ENCODE data around the gene SAMD9. TPM values are rescaled to one million over a fixed set of nuclear protein-coding genes. Genes with fewer than 3 reads are reported as not detected.

Gene SAMD9
- total RNA-seq, 2 experiments from 2014 or later = 6.1 to 7.6 TPM

GRCh38 chr7:93051660-93052059, 66.1 kb downstream of the SAMD9 start:
- no peak for DNase-seq (ENCODE audit: low spot score)
- Histone ChIP-seq H3K36me3 (ENCODE audit: insufficient read depth, low read length) (no peaks in the 10 kb centered on the region), H3K4me2 (ENCODE audit: low read length) (no peak overlapping the region), H4K20me1 (ENCODE audit: insufficient read depth, low read length) (no peaks in the 10 kb centered on the region), H3K9me3 (ENCODE audit: low read length) (no peaks in the 10 kb centered on the region), H3K4me1 (ENCODE audit: insufficient read depth, low read length, poor library complexity, severe bottlenecking) (no peaks in the 10 kb centered on the region), H3K9me2 (ENCODE audit: insufficient read depth, low read length) (no peaks in the 10 kb centered on the region), H3K79me2 (ENCODE audit: insufficient read depth, low read depth, low read length) (no peaks in the 10 kb centered on the region), H2AFZ (ENCODE audit: low read length) (no peak overlapping the region), H3K4me3 (ENCODE audit: low read depth, low read length, poor library complexity, severe bottlenecking) (no peak overlapping the region), H3K27ac (ENCODE audit: low read depth, low read length, poor library complexity, severe bottlenecking) (no peak overlapping the region)
- intact Hi-C loops (cut with micrococcal nuclease; ENCODE audit: unreplicated experiment) = loop anchor here (10.0 kb wide), 2 partner anchors 217 to 587 kb away; partner anchors contain the start of gene CDK6
- ChIA-PET CTCF (ENCODE audit: unreplicated experiment) (no interaction called here), POLR2A (interaction anchor here (0.8 kb wide), 1 partner anchor 136 kb away, joined by 3 read pairs; no protein-coding TSS in a partner anchor)
- BruUV-seq (replicated peaks) = no TSS peak
- TF ChIP-seq CTCF (conservative IDR thresholded peaks at IDR 0.05; ENCODE audit: low read length) (no peak), EZH2phosphoT487 (IDR thresholded peaks at IDR 0.05; ENCODE audit: borderline replicate concordance, low read depth, low read length) (no peak)

Other genes starting within 250 kb of the SAMD9 start
- 6.6 and 10.8 TPM in 2 replicates for gene SAMD9L, start 30.4 kb upstream of the SAMD9 start, total RNA-seq (2014; rRNA removed; shearing (Covaris generic))
- 4.6 and 5.4 TPM in 2 replicates for gene SAMD9L, start 30.4 kb upstream of the SAMD9 start, total RNA-seq (2022)
- gene HEPACAM2, start 108.5 kb upstream of the SAMD9 start, total RNA-seq (2014; rRNA removed; shearing (Covaris generic)) = not detected in 2 replicates
- gene HEPACAM2, start 108.5 kb upstream of the SAMD9 start, total RNA-seq (2022) = not detected in 2 replicates
- 14.9 and 17.9 TPM in 2 replicates for gene VPS50, start 114.4 kb upstream of the SAMD9 start, total RNA-seq (2014; rRNA removed; shearing (Covaris generic))
- gene VPS50, start 114.4 kb upstream of the SAMD9 start, total RNA-seq (2022) = 19.7 and 20.0 TPM in 2 replicates